NCI-H2081 (cell line): ENCODE data around the gene TRAF2.

ENCODE experiments used
- DNase-seq, 2 experiments: peaks; one replicate each; lab custom pipeline; 2025; lab: John Stamatoyannopoulos, UW

The TRAF2 gene

DNA sequence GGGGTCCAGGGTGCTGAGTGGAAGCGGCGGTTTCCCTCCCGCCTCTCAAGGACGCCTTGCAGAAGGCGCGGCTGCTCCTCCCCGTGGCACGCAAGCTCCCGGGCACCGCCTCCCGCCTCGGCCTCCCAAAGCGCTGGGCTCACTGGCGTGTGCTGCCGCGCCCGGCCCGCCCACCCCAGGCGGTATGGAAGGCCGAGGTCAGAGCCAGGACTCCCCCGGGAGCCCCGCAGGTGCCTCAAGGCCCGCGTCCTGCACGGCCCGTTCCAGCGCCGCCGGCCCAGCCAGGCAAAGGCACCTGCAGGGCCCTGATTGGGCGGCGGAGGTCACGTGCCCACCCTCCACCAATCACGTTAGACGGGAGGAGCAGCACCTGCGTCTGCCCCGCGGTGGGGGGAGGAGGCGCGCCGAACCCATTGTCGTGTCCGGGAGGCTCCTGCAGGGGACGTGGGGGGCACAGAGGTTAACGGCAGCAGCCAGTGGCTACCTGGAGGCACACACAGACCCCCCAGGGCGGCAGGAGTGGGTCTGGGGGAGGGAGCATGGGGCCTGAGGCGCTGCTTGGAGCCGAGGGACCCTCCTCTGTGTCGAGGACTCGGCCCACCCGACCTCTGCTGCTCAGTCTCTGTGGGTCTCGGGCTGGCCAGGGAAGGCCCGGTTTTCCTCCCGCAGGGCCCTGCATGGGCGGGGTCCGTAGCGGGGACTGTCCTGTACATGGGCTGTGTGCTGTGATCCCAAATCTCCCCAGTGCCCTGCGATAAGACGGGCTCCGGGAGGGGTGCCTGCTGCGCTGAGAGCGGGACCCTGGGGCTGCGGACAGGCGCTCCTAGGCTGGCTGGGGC, 63.7 kb downstream of the TRAF2 start:
- peak; percentile 96 for DNase-seq

DNA sequence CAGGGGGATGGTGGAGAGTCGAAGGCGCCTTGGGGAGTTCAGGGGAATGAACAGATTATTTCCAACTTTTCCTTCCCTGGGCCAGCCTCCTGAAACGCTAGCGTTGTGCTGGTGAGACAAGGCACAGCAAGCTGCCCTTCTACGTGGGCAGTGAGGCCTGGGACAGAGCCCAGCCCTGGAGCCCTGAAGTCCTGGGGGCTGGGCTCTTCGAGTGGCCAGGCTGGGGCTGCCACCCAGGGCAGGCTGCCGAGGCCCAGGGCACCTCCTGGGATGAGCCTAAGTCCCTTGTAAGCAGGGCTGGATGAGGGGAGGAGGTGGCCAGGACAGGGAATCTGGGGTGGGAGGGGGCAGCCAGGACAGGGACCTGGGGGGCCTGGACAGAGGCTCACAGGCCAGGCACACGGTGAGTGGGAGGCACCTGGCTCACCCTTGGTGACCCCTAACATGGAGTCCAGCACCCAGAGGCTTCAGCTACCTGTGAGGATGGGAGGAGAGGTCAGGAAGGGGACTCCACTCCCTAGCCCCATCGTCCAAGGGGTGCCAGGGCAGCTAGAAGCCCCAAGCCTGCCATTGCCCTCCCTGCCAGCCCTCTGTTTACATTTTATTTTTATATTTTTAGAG, 64.5 kb downstream of the TRAF2 start:
- DNase-seq, result no peak

DNA sequence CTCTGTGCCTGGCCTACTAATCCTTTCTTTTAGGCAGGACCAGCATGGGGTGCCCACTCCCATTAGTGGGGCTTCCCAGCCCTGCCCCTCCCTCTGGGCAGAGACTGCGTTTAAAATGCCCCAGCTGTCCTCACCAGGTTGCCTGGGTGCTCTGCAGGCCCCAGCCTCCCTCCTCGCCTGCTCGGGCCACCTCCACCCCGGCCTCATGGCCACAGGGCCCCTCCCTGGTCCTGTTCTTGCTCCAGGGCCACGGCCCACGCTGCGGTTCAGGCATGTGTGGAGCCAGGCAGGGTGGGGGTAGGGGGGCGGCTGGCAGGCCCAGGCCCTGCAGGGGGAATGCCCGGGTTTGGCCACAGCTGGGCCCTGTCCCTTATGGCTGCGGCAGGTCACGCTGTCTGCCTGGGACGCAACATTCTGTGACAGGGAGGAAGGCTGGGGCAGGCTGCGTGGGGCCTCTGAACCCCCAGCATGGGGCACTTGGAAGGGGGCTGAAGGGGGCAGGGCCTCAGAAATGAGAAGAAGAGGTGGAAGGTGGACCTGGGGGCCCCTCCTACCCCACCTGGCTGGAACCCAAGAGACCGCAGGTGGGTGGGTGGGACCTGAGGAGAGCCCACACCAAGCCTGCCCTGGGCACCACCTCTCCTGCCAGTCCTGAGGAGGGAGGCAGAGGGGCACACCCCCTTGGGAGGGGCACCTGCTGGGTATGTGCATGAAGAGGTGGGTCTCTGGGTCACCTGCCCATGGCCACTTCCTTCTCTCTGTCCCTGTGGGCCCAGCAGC, 65.4 kb downstream of the TRAF2 start, which contains the start of gene LCN12:
Gene LCN12 (plus strand): TSS at position 733 of the 780 bp plus-strand sequence. CDS start 55 bp downstream, outside the sequence.
- DNase-seq, result peak in 1 of 2 experiments; percentile 4

DNA sequence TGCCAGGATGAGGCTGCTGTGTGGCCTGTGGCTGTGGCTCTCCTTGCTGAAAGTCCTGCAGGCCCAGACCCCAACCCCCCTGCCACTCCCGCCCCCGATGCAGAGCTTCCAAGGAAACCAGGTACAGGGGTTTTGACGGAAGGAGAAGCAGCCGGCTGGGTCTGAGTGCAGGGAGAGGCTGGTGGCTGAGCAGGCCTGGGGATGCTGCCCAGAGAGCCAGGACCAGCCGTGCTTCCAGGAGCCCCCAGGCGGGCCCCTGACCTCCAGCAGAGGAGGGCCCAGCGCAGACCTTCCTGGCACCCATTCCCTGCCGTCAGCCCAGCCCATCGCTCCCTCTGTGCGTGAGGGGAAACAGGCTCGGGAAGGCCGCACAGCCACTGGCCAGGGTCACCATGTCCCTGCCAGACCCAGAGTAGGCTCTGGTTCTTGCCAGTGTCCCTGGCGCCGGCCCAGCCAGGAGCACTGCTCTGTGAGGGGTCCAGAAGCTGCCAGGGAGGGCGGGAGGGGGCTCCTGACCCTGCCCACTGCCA, 66.1 kb downstream of the TRAF2 start:
- DNase-seq, result no peak

DNA sequence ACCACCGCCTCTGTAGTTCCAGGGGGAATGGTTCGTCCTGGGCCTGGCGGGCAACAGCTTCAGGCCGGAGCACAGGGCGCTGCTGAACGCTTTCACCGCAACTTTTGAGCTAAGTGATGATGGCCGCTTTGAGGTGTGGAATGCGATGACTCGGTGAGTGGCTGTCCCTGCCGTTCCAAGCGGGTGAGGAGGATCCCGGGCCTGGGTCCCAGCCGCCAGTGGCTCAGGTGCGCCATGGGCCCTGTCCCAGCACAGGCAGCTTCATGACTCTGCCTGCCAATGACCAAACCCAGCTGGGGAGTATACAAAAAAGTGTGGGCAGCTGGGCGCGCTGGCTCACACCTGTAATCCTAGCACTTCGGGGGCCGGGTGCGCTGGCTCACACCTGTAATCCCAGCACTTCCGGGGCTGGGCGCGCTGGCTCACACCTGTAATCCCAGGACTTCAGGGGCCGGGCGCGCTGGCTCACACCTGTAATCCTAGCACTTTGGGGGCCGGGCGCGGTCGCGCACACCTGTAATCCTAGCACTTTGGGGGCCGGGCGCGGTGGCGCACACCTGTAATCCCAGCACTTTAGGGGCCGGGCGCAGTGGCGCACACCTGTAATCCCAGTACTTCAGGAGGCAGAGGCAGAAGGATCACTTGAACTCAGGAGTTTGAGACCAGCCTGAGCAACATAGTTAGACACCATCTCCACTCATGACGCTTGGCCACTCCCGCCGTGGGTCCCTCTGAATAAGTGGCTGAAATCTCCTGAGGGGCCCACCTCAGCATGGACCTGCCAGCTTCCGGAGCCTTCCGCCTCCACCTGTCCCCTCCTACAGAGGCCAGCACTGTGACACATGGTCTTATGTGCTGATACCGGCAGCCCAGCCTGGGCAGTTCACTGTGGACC, 66.8 kb downstream of the TRAF2 start:
- no peak for DNase-seq

DNA sequence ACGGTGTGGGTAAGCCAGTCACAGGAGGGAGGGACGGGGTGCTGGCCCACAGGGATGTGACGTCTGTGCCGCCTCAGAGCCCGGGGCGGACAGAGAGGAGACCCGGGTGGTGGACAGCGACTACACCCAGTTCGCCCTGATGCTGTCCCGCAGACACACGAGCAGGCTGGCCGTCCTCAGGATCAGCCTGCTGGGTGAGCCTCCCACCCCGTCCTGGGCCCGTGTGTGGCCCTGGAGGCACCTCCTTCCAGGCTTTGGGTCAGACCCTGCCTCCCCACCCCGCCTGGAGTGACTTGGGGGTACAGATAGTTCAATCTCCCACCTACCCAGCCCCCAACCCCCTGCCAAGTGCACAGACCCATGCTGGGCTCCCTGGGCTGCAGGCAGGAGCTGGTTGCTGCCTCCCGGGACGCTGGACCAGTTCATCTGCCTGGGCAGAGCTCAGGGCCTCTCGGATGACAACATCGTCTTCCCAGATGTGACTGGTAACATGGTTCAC, 67.5 kb downstream of the TRAF2 start:
- no peak for DNase-seq

DNA sequence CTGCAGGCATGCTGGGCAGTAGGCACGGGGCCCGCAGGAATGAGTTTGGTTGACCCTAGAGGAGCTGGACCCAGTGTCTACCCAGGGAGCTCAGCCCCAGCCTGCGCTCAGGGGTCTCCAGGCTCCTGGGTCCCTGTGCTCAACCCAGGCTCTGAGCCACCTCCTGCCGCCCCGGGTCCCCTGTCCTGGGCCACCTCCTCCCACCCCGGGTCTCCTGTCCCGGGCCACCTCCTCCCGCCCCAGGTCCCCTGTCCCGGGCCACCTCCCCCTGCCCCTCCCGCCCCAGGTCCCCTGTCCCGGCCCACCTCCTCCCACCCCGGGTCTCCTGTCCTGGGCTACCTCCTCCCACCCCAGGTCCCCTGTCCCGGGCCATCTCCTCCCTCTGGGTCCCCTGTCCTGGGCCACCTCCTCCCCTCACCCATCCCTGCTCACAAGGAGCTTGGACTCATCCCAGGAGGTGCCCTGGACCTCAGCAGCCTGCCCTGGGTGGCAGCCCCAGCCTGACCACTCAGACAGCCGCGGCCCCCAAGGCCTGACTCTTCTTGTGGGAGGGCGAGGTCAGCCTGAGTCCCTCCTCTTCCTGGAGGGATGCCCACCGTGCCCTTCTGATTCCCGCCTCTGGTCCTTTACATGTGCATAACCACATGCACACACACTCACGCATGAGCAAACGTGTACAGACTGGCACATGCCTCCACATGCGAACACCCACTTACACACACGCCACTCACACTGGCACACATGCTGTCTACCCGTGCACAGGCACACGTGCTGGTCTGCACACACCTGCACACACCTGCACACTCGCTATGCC, 68.2 kb downstream of the TRAF2 start:
- no peak for DNase-seq

DNA sequence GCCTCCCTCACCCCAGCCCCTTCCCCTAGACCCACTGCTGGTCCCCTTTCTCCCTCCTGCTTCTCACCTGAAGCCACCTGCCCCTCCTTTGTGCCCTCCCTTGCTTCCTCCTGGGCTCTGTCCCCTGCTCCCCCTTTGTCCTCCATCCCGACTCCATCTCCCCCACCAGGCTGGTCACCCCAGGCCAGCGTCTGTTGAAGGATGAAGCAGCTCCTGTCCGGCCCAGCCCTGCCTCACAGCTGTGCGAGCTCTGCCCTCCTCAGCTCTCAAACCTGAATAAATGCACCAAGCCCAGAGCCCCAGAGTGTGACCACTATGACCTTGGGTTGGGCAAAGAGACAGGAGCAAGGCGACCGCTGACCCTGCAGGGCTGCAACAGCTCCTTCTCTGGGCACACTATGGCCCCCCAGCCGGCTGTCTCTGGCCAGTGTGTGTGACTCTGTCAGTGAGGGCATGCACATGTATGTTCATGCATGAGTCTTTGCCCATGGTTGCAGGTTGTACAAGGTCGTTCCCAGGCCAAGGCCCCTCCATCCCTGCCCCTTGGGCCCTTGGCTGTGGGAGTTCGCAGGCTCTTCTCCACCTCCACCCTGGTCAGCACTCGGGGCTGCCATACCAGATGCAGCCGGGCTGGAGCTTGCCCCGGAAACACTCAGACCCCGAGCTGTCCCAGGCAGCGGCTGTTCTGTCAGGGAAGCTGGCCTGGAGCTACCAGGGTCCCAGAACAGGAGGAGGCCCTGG, 69.1 kb downstream of the TRAF2 start:
- no peak for DNase-seq

DNA sequence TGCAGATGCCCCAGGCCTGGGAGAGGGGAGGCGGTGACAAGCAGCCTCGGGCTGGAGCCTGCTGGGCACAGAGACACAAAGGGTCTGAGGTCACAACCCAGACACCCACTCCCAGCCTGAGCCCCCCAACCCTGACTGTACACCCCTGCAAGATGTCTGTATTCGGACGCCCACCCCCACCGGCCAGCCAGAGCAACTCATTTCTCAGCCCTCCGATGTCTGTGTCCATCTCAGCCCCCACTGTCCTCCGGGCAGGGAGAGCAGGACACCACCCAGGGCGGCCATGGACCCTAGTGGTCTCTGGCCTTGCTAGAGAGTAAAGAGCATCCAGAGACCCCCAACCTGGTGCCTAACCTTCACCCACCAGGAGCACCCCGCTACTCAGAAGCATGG, 69.6 kb downstream of the TRAF2 start:
- no peak for DNase-seq

DNA sequence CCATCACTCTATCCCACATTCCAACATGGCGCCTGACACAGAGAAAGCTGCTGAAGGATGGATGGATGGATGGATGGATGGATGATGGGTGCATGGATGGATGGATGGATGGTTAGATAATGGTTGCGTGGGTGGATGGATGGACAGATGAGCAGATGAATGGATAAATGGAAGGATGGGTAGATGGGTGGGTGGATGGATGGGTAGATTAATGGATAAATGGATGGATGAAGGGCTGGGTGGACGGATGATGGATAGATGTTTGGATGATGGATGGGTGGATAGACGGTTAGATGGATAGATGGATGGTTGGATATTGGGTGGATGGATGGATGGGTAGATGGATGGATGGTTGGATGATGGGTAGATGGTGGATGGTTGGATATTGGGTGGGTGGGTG, 70.3 kb downstream of the TRAF2 start:
- DNase-seq, result no peak

DNA sequence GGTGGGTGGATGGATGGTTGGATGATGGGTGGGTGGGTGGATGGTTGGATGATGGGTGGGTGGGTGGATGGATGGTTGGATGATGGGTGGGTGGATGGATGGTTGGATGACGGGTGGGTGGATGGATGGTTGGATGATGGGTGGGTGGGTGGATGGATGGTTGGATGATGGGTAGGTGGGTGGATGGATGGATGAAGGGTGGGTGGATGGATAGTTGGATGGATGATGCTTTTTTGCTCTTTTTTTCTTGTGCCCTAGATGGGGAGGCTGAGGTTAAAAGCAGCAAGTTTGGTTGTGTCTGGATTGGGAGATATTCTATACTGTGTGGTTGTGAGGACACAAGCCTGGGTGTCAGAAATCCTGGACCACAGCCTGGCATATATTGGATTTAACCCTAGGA, 71.1 kb downstream of the TRAF2 start:
- DNase-seq, result no peak

DNA sequence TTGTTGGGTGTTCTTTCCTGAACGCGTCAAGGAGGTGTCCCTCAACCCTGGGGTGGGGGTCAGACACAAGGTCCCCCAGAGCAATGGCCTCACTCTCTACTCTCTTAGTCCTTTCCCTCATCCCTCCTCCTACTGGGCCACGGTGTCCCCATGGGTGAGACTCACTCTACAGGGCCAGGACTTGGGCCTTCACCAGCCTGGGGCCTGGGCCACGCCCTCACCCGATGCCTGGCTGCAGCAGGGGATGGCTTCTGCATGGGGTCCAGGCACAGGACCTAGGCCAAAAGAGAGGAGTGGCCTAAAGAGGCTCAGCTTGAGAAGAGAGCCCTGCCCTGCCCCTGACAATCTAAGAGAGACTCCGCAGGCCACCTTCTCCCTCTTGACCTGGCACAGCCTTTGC, 71.6 kb downstream of the TRAF2 start:
- no peak for DNase-seq

DNA sequence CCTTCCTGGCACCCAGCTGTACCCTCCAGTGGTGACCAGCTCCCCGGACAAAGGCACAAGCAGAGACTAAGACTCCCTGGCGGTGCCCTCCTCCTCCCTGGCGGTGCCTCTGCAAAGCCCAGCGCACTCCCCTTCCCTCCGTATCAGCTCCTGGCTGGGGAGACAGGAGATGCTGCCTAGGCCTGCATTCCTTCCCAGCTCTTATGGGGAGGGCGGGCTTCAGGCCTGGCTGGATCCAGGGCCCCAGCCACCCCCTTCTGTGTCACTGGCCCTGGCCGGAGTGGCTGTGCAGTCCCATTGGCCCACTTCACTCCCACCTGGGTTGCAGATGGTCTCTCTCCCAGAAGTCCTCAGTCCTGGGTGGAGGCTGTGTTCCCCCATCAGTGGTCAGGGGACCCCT, 72.2 kb downstream of the TRAF2 start:
- DNase-seq, result no peak

DNA sequence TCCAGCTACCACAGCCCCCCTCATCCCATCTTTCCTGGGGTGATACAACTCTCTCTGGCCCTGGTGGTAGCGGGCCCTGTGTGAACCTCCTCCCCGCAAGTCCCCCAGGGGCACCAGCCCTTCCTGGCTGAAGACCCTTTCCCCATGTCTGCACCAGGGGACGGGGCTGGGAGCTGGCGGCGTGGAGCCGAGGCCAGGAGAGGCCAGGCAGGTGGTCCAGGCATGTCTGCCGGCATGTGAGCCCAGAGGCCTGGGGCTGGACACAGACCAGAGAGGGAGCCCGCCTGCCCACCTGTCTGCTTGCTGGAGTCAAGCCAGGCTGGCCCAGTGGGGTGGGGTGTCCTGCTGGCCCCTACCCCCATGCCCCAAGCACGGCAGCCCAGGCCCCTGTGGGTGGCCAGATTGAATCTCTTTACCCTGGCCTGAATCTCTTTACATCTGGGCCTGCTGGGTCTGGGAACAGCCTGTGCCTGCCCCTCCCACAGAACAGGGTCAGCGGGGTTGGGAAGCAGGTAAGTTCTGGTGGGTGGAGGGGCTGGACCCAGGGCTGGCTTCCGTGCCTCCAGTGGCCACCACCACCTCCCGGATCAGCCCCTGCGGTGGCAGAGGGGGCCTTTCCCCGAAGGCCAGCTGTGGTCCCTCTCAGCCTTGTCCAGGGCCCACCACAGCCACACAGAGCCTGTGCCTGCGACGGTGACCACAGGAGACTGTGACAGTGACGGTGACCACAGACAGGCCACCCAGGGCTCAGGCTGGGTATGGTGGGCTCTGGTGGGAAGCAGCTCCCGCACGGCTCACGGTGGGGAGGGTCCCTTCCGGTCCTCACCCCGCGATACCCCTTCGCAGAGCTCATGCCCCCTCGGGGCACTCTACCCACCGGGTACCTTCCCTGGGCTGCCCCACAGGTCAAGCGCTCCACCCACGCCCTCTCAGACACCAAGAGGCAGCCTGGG, 72.9 kb downstream of the TRAF2 start:
- DNase-seq, result no peak

DNA sequence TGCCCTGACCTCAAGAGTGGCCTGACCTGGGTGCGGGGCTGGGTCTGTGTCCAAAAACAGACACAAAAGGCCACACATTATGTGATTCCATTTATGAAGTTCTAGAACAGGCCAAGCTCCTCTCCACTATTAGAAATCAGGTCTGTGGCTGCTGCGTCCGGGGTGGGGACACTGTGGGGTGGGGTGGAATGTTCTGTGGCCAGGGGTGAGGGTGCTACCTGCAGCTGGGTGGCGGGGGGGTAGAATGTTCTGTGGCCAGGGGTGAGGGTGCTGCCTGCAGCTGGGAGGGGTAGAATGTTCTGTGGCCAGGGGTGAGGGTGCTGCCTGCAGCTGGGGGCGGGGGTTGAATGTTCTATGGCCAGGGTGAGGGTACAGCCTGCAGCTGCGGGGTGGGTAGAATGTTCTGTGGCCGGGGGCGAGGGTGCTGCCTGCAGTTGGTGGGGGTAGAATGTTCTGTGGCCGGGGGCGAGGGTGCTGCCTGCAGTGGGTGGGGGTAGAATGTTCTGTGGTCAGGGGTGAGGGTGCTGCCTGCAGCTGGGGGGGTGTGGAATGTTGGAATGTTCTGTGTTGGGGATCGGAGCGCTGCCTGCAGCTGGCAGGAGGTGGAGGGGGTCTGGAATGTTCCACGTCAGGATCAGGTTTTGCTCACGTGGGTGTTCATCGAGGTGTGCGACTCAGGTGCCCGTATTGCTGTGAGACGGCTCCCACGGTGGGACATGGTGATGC, 74.1 kb downstream of the TRAF2 start:
- DNase-seq, result no peak

DNA sequence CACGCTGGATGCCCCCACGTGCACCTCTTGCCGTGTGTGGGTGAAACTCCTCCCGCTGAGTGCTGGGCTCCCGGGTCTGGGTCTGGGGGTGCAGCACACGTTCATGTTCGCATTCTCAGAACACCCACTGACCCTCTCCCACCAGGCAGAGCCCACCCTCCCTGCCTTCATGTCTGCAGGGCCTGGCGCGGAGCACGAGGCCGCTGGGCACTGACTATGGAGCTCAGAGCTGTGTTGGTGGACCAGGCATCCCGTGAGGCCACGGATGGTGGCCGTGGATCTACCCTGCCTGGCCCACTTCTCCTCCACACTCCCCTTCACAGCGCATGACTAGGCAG, 74.6 kb downstream of the TRAF2 start:
- DNase-seq, result no peak

DNA sequence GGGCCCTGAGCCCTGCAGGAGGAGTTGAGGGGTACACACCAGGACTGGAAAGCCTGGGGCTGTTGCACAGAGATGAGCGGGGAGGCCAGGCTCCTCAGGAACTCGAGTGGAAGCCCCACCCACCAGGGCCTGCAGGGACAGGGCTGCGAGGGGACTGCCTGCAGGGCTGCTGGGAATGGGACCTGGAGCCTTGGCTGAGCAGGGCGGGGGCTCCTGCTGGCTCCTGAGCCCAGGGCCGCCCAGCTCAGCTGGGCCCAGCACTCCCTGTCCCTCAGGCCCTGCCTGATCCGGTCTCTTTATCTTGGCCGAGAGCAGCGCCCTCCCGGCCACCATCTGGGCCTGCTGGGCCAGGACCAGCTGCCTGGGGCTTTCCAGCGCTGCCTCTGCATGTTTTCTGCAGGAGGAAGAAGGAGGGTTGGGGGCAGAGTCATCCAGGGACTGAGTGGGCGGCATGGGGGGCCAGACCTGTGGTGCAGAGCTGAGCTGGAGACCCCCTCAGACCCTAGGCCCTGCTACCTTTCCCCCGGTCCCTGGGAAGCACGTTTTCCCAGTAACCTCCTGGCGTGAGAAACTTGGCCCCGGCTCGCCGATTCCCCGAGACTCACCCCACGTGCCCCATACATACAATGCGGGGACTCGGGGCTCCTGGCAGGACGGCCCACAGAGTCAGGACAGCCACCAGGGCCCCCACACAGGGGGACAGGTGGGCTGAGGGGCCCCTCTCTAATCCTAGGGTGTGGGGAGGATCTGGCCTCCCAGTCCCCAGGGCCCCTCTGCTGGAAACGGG, 75.2 kb downstream of the TRAF2 start:
- DNase-seq, result no peak
